ENCODE measurements around the gene PM20D1. TPM values are rescaled to one million over a fixed set of nuclear protein-coding genes. Genes with fewer than 3 reads are reported as not detected.

PM20D1 gene
- total RNA-seq, result 0.09 TPM in 1 of 2 replicates, not detected in the other

GRCh38 chr1:205849619-205850355 is at the start of gene PM20D1:
TSS of gene PM20D1 (minus strand) at chr1:205850132. CDS start at chr1:205850072, 60 bp downstream.

GRCh38 chr1:205812878-205813754 is 36.8 kb downstream of the PM20D1 start, which contains the start of gene SLC41A1:
TSS of gene SLC41A1 (minus strand) at chr1:205813198. CDS start at chr1:205810441, 2,757 bp downstream.

Other genes starting within 250 kb of the PM20D1 start
- 5.2 and 6.9 TPM in 2 replicates for gene ELK4, start 218.1 kb downstream of the PM20D1 start, total RNA-seq
- 0.32 and 0.94 TPM in 2 replicates for gene SLC45A3, start 169.6 kb downstream of the PM20D1 start, total RNA-seq
- gene NUCKS1, start 100.0 kb downstream of the PM20D1 start, total RNA-seq, result 51.7 and 85.0 TPM in 2 replicates
- gene RAB29, start 74.7 kb downstream of the PM20D1 start, total RNA-seq, result 18.6 and 18.8 TPM in 2 replicates
- 7.9 and 8.4 TPM in 2 replicates for gene SLC41A1, start 36.9 kb downstream of the PM20D1 start, total RNA-seq
- gene SLC26A9, start 93.3 kb upstream of the PM20D1 start, total RNA-seq, result not detected in 2 replicates
- gene RAB7B, start 153.3 kb upstream of the PM20D1 start, total RNA-seq, result 13.6 and 14.9 TPM in 2 replicates
- not detected in 2 replicates for gene CTSE, start 173.8 kb upstream of the PM20D1 start, total RNA-seq
- not detected in 2 replicates for gene RHEX, start 203.0 kb upstream of the PM20D1 start, total RNA-seq

All from bronchial smooth muscle cell (primary cell).